Fibroblast of lung (primary cell): ENCODE data around the gene SENP1.

Experiments used
- EZH2 ChIP-seq: IDR thresholded peaks from 2 replicates; pipeline ENCODE4 v1.5.1; 2012; ENCODE audit warnings: low read length, control low read depth, mild to moderate bottlenecking; ENCODE audit errors: missing control alignments
- TF ChIP-seq, protein P1 (sequence below), 2 donors: IDR thresholded peaks in 1 of 2; conservative IDR thresholded peaks in 1 of 2; 1 replicate in 1 of 2; 2 replicates in 1 of 2; pipeline ENCODE4 v1.5.1; 2011 to 2012; ENCODE audit warnings: low read length in 2 of 2, control low read depth in 1 of 2, inconsistent platforms in 1 of 2, low read depth in 1 of 2, mild to moderate bottlenecking in 1 of 2

DNA sequence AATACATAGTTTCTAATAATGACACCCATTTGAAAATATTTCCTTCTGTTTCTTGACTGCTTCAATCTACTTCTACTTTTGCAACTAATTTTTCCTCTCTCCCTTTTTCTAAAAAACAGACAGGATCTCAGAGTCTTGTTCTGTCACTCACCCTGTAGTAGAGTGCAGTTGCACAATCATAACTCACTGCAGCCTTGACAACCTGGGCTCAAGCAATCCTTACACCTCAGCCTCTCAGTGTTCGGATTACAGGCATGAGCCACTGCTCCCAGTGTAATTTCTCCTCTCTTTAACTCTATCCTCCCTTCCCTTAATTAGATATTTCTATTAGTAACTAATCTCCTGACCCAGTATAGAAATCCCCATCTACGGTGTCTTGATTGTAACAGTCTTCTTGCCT, 45.4 kb downstream of the SENP1 start:
- TF ChIP-seq, protein P1, sequence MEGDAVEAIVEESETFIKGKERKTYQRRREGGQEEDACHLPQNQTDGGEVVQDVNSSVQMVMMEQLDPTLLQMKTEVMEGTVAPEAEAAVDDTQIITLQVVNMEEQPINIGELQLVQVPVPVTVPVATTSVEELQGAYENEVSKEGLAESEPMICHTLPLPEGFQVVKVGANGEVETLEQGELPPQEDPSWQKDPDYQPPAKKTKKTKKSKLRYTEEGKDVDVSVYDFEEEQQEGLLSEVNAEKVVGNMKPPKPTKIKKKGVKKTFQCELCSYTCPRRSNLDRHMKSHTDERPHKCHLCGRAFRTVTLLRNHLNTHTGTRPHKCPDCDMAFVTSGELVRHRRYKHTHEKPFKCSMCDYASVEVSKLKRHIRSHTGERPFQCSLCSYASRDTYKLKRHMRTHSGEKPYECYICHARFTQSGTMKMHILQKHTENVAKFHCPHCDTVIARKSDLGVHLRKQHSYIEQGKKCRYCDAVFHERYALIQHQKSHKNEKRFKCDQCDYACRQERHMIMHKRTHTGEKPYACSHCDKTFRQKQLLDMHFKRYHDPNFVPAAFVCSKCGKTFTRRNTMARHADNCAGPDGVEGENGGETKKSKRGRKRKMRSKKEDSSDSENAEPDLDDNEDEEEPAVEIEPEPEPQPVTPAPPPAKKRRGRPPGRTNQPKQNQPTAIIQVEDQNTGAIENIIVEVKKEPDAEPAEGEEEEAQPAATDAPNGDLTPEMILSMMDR (conservative IDR thresholded peaks at IDR 0.05 in 1 of 2, IDR thresholded peaks at IDR 0.05 in 1 of 2; ENCODE audit: low read depth in 1 of 2, low read length in 2 of 2) = no peak
- no peak for TF ChIP-seq EZH2
